OCI-LY3 (cell line): ENCODE data around the gene SPP2.

Experiments used
- CTCF ChIP-seq: fragments of 200-600, 300-600 bp; sonication (generic); IDR thresholded peaks from 2 replicates; pipeline ENCODE4 v1.5.1; 2014; ENCODE audit warnings: antibody characterized with exemption, low read length, low read depth
- EZH2phosphoT487 ChIP-seq: fragments of 200-600 bp; shearing (Covaris generic); IDR thresholded peaks from 2 replicates; pipeline ENCODE4 v1.6.1; 2018; ENCODE audit warnings: antibody characterized with exemption, mixed run types, low read depth

GRCh38 chr2:234107861-234108260 lies 57.4 kb downstream of the SPP2 start:
- TF ChIP-seq CTCF = no peak
- TF ChIP-seq EZH2phosphoT487 = no peak
